Activated CD4-positive, CD25-positive, alpha-beta regulatory T cell treated with anti-CD3 and anti-CD28 coated beads, Interleukin-2, amount 50 U/mL, for 24 hours (primary cell): ENCODE data around the gene DUOXA1.
"Not testable (repeated sequence)": the region's sequence is repeated elsewhere in the genome, so short reads cannot be mapped to it uniquely, and the experiment has no call there.

Source experiments
- ATAC-seq, 2 donors: fragments of 150-1000 bp; cut with Tn5 transposase; one replicate each; pipeline ENCODE4 v1.10.0; 2021; ENCODE audit warnings: mild to moderate bottlenecking in 1 of 2, moderate library complexity in 1 of 2

DUOXA1 gene

GRCh38 chr15:45087513-45087912, 42.2 kb downstream of the DUOXA1 start:
- ATAC-seq: no peak

DNA sequence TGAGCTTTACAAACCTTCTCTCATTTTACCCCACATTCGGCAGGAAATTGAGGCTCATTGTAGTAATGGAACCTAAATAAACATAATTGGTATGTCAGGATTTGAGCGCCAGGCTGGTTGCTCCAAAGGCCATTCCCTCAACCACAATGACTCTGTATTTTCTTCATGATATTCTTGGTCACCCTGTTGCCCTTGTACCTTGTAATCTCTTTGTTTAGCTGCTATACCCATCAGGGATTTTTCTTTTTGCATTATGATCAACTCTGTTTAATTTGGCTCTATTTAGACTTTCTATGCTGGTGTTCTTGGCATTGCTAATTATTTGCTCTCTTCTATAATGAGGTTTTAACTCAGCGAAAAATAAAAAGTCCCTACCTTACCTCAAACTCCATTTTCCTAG, 45.5 kb downstream of the DUOXA1 start:
- ATAC-seq: no peak

- no peak for ATAC-seq
Observed at GRCh38 chr15:45083223-45083622, 46.5 kb downstream of the DUOXA1 start.

DNA sequence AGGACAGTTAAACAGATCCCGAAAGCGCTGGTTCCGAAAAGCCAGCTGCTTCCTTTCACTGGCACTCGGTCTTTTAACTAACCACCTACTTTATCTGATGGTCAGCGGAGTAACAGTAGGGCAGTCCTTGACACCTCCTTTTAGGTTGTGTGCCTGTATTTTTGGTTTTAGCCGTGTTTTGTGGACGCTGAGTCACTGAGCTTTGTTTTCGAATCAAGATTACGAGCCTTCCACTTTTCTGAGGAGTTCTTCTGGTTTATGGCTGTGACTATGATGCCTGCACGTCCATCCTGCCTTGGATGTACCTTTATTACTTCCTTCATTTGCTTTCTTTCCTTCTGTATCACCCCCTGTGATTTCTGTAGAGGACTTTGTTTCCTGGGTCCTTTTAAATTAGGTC, 47.3 kb downstream of the DUOXA1 start:
- ATAC-seq: not testable (repeated sequence)

- not testable (repeated sequence) for ATAC-seq
Observed at GRCh38 chr15:45080593-45080992, 49.1 kb downstream of the DUOXA1 start.

DNA sequence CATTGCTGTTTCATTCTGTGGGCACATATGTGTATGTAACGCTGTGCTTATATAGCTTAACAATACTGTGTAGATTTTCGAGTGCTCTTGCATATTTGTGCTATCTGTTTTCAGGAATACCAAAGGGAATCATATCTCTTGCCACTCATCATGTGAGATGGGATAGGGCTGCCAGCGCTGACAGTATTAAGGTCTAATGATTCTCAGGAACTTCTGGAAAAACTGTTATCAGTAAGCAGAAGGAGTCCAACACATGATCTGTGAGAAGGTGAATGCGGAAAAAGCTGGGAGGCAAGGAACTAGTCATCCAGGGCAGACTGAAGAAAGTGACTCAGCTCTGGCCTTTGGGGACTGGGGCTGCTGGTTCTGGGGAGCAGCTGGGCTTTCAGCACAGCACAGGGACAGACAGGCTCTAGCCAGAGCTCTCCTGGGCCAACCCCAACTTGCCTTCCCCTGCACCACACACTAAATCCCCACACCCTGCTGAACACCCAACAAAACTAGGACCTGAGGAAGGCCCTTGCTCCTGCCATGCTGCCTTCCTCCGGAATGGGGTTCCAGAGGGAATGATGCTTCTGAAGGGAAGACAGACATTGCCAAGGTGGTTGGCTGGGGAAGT, 49.9 kb downstream of the DUOXA1 start:
- not testable (repeated sequence) for ATAC-seq

DNA sequence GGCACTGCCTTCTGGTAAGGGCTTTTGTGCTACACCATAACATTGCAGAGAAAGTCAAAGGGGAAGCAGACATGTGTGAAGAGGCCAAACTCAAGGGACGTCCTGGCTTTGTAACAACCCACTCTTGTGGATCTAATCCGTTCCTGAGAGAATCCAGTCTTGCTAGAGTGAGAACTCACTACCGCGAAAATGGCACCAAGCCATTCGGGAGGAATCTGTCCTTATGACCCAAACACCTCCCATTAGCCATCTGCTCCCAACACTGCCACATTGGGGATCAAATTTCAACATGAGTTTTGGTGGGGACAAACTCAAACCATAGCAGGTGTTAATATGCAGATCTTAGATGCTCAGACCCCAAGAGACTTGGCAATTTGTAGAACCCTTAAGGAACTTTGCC, 50.5 kb downstream of the DUOXA1 start:
- not testable (repeated sequence) for ATAC-seq

GRCh38 chr15:45077391-45077790, 52.3 kb downstream of the DUOXA1 start:
- ATAC-seq: not testable (repeated sequence)

- ATAC-seq: not testable (repeated sequence)
Observed at GRCh38 chr15:45075440-45076320, 54.0 kb downstream of the DUOXA1 start.

DNA sequence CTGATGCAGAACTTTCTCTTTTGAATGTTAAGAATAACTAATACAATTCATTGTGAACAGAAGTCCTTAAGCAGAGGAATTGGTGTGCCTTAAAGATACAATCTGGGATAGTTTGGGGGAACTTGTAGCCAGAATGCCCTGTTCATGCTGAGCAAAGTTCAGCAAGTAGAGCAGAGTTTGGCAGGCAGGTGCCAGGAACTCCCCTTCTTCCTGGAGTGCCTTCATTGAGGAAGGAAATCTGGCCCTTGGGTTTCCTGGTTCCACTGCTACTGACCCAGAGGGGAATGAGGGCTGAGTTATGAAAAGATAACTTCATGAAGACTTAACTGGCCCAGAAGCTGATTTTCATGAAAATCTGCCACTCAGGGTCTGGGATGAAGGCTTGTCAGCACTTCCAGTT, 56.1 kb downstream of the DUOXA1 start:
- not testable (repeated sequence) for ATAC-seq

DNA sequence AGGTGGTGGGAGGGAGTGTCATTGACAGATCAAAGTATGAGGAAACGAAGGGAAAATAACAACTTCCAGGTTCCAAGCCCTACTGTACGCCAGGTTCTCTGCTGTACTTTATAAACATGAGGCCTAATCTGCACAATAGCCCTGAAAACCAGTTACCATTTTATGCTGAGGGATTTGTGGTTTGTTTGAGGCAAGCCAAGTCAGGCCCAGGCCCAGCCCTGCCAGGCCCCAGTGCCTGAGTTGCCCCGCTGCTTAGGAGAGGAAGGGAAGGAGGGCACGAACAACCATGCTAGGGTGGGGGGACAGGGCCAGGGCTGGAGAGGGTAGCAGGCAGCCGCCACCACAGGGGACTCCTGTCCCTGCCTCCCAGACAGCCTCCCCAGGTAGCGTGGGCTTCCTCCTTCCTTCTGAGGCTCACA, 59.7 kb downstream of the DUOXA1 start:
- ATAC-seq: not testable (repeated sequence)
